Lower leg skin (tissue), 3 donors: ENCODE data around the gene ZFAND3.

Source experiments
- POLR2A ChIP-seq, 2 donors: fragments of 450-650 bp; IDR thresholded peaks; one replicate each; pipeline ENCODE4 v1.6.1; 2016 to 2017; ENCODE audit warnings: antibody characterized with exemption in 2 of 2, mild to moderate bottlenecking in 1 of 2, moderate library complexity in 1 of 2
- TF ChIP-seq, protein P1 (sequence below), 3 donors: fragments of 450-650 bp; IDR thresholded peaks; one replicate each; pipeline ENCODE4 v1.5.1; 2016; ENCODE audit warnings: antibody characterized with exemption in 3 of 3, mild to moderate bottlenecking in 3 of 3, moderate library complexity in 2 of 3

DNA sequence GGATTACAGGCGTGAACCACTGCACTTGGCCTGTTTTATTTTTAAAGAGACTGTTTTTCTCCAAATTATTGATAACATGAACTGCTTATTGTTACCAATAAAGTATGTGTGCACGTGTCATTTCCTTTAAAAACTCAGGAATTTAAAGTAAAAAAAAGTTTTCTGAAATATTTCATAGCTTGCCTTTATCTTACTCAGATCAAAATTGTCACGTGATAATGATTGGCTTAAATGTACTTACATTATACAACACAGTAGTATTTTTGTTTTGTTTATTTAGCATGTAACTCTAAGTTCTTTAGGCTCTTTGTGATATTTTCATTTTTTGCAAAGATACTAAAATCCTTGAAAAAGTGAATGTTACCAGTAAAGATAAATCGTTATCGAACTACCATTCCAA lies 174.1 kb downstream of the ZFAND3 start:
- TF ChIP-seq, protein P1, sequence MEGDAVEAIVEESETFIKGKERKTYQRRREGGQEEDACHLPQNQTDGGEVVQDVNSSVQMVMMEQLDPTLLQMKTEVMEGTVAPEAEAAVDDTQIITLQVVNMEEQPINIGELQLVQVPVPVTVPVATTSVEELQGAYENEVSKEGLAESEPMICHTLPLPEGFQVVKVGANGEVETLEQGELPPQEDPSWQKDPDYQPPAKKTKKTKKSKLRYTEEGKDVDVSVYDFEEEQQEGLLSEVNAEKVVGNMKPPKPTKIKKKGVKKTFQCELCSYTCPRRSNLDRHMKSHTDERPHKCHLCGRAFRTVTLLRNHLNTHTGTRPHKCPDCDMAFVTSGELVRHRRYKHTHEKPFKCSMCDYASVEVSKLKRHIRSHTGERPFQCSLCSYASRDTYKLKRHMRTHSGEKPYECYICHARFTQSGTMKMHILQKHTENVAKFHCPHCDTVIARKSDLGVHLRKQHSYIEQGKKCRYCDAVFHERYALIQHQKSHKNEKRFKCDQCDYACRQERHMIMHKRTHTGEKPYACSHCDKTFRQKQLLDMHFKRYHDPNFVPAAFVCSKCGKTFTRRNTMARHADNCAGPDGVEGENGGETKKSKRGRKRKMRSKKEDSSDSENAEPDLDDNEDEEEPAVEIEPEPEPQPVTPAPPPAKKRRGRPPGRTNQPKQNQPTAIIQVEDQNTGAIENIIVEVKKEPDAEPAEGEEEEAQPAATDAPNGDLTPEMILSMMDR (IDR thresholded peaks at IDR 0.05): no peak
- TF ChIP-seq POLR2A (IDR thresholded peaks at IDR 0.05): no peak
